AG20443 (cell line): Measurements from ENCODE around the gene USP47.

Experiments used
- DNase-seq: peaks from one replicate; pipeline ENCODE4 v3.0.0; 2012; ENCODE audit warnings: low spot score, mixed read lengths

USP47 gene

DNA sequence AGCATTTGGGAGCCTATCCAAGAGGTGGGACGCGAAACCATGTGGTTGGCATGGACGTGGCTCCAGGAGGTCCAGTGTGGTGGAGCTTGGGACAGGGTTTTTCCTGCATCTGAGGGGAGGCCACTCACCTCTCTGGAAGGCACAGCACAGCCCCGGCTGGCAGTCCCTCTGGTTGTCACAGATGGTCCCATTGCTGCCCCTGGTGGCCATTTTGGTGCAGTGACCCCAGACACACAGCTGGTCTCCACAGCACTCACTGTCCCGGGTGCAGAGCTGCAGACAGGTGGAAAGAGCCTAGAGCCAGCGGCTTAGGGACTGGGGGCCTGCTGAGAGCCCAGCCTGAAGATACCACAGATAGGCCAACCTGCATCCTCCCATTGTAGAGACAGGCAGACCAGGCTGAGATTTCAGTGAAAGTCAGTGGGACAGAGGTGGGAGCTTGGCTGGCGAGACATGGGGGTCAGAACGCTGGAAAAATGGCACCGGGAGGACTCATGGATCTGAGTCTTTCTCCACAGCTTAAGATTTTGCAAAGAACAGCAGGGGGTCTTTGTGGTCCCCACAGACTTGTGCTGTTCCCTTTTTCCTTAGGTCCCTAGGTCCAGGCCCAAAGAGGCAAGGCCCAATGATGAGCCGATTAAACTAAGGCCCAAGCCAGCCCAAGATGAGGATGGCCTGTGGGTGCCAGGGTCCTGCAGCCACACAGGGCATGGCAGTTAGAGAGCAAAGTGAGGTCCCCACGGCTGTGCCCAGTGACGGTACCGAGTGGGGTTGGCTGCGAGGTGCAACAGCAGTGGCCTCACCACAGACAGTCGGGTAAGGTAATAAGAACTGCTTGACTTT, 125.3 kb downstream of the USP47 start:
- peak; percentile 78 for DNase-seq

DNA sequence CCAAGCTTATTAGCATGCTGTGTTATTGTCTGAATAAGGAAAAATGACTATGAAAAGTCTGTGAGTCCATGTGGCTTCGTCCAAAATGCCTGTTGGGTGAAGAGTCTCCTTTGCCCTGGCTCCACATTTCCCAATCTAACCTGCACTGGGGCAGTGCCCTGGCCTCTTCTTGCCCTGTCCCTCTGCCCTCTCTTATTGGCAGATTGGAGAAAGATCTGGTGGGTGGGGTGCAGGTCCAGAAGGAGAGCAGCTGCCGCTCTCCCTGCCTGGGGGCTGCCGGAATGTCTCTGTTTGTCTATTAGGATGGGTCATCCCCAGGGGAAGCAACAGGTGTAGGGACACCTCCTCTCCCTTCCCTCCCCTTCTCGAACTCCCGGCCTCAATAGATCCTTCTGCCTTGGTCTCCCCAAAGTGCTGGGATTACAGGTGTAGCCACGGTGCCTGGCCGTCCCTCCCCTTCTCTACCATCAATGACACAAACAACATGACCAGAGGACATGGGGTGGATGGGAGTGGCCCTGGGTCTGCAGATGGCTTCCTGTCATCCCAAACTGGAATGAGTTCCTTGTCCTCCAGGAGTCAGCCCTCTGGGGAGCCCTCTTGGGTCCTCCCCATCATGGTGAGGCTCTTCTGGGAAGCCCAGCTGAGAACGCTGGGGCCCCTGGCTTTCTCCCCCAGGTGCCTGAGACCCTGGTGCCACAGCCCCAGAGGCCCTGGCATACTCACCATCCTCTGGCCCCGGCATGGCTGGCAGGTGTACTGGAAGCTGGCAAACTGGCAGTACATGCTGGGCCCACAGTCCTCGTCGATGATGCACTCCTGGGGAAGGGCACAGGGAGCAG, 126.1 kb downstream of the USP47 start:
- no peak for DNase-seq

GRCh38 chr11:11968511-11969280, 126.9 kb downstream of the USP47 start:
- DNase-seq, result peak; percentile 85

- no peak for DNase-seq
These were observed 127.8 kb downstream of the USP47 start for GRCh38 chr11:11969380-11970215.

DNA sequence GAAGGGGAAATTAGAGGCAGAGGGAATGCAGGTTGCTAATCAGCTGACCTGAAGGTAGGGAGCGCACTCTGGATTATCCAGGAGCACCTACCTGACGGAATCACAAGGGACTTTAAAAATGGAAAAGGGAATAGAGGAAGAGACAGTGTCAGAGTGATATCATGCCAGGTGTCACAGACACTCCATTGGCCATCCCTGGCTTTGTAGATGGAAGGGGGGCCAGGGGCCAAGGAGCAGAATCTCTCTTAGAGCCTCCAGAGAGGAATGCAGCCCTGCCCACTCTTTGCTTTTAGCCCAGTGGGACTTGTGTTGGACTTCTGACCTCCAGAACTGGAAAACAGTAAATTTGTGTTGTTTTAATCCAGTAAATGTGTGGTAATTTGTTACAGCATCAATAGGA, 128.8 kb downstream of the USP47 start:
- DNase-seq, result no peak

GRCh38 chr11:11971906-11972547, 130.3 kb downstream of the USP47 start:
- no peak for DNase-seq

- no peak for DNase-seq
These were observed 131.1 kb downstream of the USP47 start for GRCh38 chr11:11972730-11973341.

DNA sequence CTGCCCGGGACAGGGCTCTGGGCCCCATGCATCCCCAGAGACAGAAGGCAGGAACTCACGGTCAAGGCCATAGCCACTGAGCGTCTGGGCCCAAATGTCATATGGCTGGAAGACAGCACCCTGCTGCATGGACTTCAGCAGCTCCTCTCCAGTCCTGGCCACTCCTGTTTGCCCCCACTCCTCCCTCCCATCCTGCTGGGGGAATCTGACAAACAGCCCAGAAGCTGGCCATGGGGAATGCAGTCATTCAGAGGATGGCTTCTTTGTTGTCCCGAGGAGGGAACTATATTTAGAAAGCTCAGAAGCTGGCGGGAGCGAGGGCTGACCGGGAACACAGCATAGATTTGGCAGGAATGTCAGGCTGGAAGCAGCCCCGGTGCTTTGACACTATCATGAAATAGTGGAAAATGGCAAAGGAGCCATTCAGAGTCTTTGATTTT, 131.6 kb downstream of the USP47 start:
- peak; percentile 88 for DNase-seq

GRCh38 chr11:11973866-11974265, 132.1 kb downstream of the USP47 start:
- DNase-seq, result peak; percentile 24

- DNase-seq, result no peak
These were observed 133.7 kb downstream of the USP47 start for GRCh38 chr11:11975201-11976092.

DNA sequence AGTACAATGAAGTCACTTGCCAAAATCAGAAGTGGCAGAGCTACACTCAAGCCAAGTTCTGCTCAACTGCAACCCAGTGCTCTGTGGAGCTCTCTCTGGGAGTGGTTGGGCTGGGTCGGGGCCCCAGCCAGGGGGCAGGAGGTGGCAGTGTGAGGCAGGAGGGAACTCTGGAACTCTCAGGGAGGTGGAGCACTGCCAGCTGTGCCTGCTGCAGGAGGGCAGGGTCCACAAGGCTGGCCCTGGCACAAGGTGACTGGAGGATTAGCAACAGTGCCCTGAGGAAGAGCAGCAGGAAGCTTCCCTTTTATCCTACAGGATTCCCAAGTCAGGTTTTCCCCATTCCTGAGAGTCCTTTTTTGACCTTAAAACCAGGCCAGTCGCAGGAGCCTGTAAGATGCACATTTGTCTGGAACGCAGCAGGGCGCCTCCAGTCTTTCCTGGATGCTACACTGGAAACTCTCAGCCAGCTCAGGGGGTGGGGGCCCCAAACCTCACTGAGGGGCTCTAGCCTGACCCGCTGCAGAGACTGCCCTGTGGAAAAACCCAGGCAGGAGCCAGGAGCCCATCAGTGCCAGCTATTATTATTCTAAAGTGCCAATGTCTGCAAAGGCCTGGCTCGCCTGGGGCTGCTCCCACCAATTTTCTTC, 134.8 kb downstream of the USP47 start:
- DNase-seq, result no peak

- peak; percentile 89 for DNase-seq
These were observed 135.6 kb downstream of the USP47 start for GRCh38 chr11:11977206-11977938.

- no peak for DNase-seq
These were observed 136.4 kb downstream of the USP47 start for GRCh38 chr11:11978098-11978637.

GRCh38 chr11:11978792-11979487, 137.2 kb downstream of the USP47 start:
- peak; percentile 45 for DNase-seq

- DNase-seq, result peak; percentile 57
These were observed 137.8 kb downstream of the USP47 start for GRCh38 chr11:11979488-11980117.

GRCh38 chr11:11980200-11980599, 138.4 kb downstream of the USP47 start:
- no peak for DNase-seq

DNA sequence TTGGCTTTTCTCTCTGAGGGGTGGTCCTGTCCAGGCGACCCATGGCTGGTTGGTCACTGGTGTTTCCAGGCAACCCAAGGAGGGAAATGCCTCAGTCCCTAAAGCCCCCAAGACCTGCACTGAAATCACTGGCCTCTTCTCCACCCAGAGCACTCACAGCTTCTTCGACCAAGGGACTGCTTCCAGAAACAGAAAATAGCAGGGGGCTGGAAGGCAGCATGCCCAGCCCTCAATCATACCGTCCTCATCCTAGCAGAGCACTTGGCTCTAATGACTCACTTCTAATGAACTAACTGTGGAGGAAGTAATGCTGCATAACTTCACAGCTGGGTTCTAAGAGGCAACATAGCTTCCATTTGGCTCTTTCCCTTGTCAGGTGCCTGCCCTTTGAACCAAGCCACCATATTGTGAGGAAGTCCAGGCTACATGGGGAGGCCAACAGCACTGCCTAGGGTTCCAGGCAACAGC, 139.1 kb downstream of the USP47 start:
- DNase-seq, result no peak
